GM21360 (cell line): ENCODE measurements around the gene NME4.

Source experiments
- ATAC-seq: cut with Tn5 transposase; IDR thresholded peaks from one replicate; pipeline ENCODE4 v1.9.1; 2021; ENCODE audit warnings: mild to moderate bottlenecking, moderate library complexity; ENCODE audit not compliant: unreplicated experiment

NME4 gene

GRCh38 chr16:425082-425718, 28.2 kb downstream of the NME4 start, which contains the start of gene RAB11FIP3:
TSS of gene RAB11FIP3 (plus strand) at chr16:425649. CDS start at chr16:426007, 358 bp downstream.
- ATAC-seq = peak; percentile 72

DNA sequence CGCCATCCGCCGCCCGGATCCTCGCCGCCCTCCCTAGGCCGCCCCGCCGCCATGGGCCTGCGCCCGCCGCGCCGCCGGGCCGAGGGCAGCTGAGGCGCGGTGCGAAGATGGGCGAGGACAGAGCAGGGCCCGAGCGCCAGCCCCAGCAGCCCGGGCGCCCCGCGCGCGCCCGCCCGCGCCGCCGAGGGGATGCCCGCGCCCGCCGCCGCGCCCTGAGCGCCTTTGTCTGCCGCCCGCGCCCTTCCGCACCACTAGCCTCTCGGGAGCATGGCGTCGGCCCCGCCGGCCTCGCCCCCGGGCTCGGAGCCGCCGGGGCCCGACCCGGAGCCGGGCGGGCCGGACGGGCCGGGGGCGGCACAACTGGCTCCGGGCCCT, 28.7 kb downstream of the NME4 start:
- ATAC-seq = peak; percentile 17

DNA sequence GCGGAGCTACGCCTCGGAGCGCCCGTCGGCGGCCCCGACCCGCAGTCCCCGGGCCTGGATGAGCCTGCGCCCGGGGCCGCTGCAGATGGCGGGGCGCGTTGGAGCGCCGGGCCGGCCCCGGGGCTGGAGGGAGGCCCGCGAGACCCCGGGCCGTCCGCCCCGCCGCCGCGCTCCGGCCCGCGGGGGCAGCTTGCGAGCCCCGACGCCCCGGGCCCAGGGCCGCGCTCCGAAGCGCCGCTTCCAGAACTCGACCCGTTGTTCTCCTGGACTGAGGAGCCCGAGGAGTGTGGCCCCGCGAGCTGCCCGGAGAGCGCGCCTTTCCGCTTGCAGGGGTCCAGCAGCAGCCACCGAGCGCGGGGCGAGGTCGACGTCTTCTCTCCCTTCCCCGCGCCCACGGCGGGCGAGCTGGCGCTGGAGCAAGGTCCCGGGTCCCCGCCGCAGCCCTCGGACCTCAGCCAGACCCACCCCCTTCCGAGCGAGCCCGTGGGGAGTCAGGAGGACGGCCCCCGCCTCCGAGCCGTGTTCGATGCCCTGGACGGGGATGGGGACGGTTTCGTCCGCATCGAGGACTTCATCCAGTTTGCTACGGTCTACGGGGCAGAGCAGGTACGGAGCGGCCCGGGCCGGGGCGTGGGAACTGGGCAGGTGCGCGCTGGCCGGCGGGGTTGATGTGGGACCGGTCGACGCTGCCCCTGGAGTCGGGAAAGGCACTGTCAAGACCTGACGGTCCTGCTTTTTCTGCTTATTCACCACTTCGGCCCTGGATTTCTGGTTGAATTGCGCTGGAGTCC, 29.3 kb downstream of the NME4 start:
- ATAC-seq = peak; percentile 17

DNA sequence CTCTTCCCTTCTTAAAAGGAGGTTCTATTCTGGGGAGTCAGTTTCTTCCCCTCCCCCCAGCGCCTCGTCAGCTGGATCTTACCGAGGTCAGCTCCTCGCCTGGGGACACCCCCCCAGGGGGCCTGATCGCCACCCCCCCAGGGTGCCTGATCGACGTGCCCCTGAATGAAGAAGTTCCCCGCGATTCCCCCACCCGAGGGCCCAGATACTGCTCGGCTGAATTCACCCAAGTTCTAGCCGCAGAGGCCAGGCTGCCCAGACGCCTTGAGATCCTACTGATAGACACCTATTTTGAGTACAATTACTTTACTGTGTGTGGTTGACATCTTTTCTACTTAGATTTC, 29.9 kb downstream of the NME4 start:
- ATAC-seq = no peak

- ATAC-seq = no peak
Observed at GRCh38 chr16:427250-427649, 30.3 kb downstream of the NME4 start.

DNA sequence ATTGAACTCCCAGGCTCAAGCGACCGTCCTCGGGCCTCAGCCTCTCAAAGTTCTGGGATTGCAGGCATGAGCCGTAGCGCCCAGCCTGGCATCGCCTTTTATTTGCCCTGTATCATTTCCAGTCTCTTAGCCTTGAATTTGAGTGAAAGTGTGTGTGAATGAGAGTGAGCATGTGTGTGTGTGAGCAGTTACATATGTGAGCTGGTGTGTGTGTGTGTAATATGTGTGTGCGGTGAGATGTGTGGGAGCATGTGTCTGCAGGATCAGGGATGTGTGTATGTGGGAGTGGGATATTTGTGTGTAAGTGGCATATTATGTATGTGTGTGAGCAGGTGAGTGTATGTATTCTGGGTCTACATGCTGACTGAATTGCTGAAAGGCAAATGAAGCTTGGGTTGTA, 33.9 kb downstream of the NME4 start:
- ATAC-seq = no peak

DNA sequence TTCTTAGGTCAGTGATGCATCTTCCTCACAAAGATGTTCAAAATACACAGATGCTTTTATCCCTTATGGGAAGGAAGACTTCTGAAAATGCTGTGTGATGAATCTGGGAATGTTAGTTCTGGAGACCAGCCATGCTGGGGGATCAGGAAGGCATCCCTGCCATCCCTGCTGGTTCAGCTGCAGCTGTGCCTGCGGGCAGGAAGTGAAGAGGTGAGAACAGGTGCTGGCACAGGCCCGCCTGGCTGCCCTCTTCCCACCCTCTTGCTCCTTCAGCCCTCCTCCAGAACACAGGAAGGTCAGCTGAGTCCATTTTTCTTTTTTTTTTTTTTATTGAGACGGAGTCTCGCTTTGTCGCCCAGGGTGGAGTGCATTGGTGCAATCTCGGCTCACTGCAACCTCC, 43.6 kb downstream of the NME4 start:
- no peak for ATAC-seq

DNA sequence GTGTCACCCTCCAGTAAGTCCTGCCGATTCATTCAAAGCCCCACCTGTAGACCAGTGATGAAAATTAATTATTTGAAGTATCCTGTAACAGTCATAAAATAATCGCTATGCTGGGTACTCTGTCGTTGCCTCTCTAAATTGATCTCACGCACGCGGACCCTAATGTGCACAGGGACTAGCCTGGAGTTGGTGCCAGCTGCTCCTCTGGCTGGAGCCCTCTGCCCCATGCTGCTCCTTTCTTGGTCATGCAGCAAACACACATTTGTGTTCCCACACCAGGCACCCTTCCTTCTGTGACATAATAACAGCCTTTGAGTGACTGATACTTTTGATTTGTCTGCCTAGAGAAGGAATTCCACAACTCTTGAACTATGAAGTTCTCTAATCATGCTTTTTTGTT, 44.4 kb downstream of the NME4 start:
- no peak for ATAC-seq

DNA sequence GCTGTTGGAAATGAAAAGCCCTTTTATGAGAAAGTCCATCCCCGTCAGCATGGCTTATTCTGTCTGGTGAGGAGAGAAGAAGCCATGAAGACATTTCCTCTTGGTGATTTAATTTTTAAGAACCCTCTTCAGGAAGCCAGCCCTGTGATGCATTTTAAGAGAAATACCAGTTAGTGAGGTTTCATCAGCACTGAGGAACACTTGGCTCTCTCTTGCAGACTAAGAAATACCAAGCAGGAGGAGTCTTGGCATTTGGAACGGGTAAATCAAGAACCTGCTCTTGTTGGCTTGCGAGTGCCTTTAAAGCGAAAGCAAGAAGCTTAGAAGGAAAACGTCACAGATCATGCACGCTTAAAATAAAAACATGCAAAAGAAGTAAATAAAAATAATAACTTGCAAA, 46.0 kb downstream of the NME4 start:
- ATAC-seq = no peak

DNA sequence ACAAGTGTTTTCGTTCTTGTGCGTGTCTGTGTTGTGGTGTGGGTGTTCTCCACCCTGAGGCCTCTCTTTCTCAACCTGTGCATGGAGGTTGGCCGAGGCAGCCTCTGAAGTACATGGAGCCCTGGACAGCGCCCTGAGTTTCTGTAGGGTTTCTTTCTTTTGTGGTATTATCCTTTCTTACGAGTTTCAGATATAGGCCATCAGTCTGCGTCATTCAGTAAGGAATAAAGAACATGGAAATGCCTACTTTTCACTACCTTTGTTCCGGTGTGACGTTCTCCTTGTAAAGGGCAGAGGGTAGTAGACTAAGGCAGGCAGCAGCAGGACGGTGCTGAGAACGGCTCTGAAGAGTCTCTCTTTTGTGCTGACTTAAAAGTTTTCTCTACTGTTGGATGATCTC, 47.0 kb downstream of the NME4 start:
- ATAC-seq = no peak

- ATAC-seq = no peak
Observed at GRCh38 chr16:445566-445965, 48.6 kb downstream of the NME4 start.
